ENCODE data around the gene ID4. TPM values are rescaled to one million over a fixed set of nuclear protein-coding genes. Genes with fewer than 3 reads are reported as not detected.

The ID4 gene, protein sequence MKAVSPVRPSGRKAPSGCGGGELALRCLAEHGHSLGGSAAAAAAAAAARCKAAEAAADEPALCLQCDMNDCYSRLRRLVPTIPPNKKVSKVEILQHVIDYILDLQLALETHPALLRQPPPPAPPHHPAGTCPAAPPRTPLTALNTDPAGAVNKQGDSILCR
- polyA plus RNA-seq (2013, experiment 1 of 2), result 29.8 TPM
- polyA plus RNA-seq (2013, experiment 2 of 2), result 29.5 TPM

DNA sequence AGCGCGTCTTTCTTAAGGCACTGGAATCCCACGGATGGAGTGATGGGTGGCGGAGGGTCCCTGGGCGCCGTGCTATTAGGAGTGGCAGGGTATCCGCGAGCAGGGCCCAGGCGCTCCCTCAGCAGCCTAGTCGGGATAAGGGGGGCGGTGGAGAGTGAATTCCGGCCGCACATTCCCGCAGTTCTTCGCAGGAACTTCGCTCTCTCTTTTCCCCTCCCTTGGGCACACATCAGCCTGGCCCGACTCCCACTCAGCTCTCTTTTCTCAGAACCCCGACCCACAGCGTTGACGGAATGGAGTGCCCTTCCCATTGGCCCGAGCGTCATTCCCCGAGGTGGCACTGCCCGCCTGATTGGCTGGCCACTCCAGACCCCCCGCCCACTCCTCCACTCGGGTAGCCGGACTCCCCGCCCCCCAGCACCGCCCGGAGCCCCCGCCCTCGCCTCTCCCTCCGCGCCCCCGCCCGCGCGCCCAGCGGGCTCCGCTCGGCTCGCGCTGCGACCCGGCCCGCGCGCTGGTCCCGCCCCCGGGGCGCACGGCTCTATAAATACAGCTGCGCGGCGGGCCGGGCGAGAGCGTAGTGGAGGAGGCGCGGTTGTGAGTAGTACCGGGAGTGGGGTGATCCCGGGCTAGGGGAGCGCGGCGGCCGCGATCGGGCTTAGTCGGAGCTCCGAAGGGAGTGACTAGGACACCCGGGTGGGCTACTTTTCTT lies at the start of gene ID4:
Gene ID4, plus strand, starts transcription at position 572 of the 712 bp plus-strand sequence. CDS start 385 bp downstream, outside the sequence.
- Histone ChIP-seq H3K79me1 (ENCODE audit: low read depth, low read length) (peaks cover 10% of the 10 kb centered on the region), H3K36me3 (replicated peaks in 1 of 2; ENCODE audit: control insufficient read depth in 2 of 2, insufficient read depth in 2 of 2, low read length in 2 of 2) (peaks cover 0 to 23% of the 10 kb centered on the region in 2 donors), H3K27me3 (ENCODE audit: control insufficient read depth in 3 of 3, insufficient read depth in 3 of 3, low read depth in 1 of 3, low read length in 3 of 3) (no peaks in the 10 kb centered on the region), H3K14ac (ENCODE audit: low read length) (no peak within 1 kb of the TSS), H2BK120ac (ENCODE audit: low read depth, low read length) (no peak within 1 kb of the TSS), H2BK5ac (ENCODE audit: low read length) (no peak within 1 kb of the TSS), H3K9me3 (replicated peaks in 1 of 2; ENCODE audit: control insufficient read depth in 2 of 2, insufficient read depth in 1 of 2, low read depth in 1 of 2, low read length in 2 of 2) (no peaks in the 10 kb centered on the region), H3K18ac (ENCODE audit: low read length) (peak within 1 kb of the TSS; percentile 97), H3K23ac (ENCODE audit: low read depth, low read length, poor library complexity) (peak within 1 kb of the TSS; percentile 55), H3K27ac (replicated peaks; ENCODE audit: low read length) (peak within 1 kb of the TSS; percentile 81), H2BK12ac (ENCODE audit: low read length) (peak within 1 kb of the TSS; percentile 24), H4K91ac (ENCODE audit: low read depth, low read length, poor library complexity) (no peak within 1 kb of the TSS), H3K4ac (ENCODE audit: low read length) (no peak within 1 kb of the TSS), H4K8ac (ENCODE audit: low read depth, low read length) (peak within 1 kb of the TSS; percentile 17), H3K9ac (ENCODE audit: low read depth, low read length, poor library complexity) (peak within 1 kb of the TSS; percentile 95), H2BK15ac (ENCODE audit: low read length) (peak within 1 kb of the TSS; percentile 49), H3K4me1 (ENCODE audit: control insufficient read depth in 2 of 2, insufficient read depth in 1 of 2, low read depth in 1 of 2, low read length in 2 of 2) (peaks cover 3 to 21% of the 10 kb centered on the region in 2 donors), H2AFZ (ENCODE audit: low read length) (peak within 1 kb of the TSS; percentile 68), H2AK5ac (ENCODE audit: low read depth, low read length) (peak within 1 kb of the TSS; percentile 46), H3K4me3 (ENCODE audit: low read length in 2 of 2) (peak within 1 kb of the TSS; percentile 91 to 94), H3K4me2 (ENCODE audit: insufficient read depth, low read length, poor library complexity, severe bottlenecking) (peak within 1 kb of the TSS; percentile 83)
- no CpG with 5 or more reads among the region's 71 CpGs for WGBS, 2 donors (ENCODE audit: extremely low coverage in 2 of 2, insufficient read length in 2 of 2, insufficient replicate concordance in 1 of 2)
- peak; percentile 96 for DNase-seq (ENCODE audit: low spot score)

DNA sequence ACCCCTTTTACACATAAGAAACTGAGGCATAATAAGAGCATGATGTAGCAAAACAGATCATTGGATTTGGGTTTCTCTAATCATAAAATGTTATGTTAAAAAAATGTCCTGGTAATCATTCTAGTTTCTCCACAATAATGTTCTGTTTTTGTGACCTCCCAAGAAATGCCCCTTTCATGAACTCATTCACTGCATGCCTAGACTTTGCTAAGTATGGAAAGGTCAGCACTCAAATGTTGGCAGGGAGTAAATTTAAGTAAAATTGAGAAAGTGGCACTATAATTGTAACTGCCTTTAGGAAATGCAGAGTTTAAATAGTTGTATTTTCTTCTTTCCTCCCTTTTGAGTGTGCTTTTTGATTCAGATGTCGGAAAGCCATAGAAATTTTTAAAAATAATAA lies 48.5 kb upstream of the ID4 start:
- no peak overlapping the region for H2BK5ac ChIP-seq (ENCODE audit: low read length)
- no peak overlapping the region for H3K18ac ChIP-seq (ENCODE audit: low read length)
- H3K14ac ChIP-seq (ENCODE audit: low read length), result no peak overlapping the region
- no peaks in the 10 kb centered on the region for H3K36me3 ChIP-seq (replicated peaks in 1 of 2; ENCODE audit: control insufficient read depth in 2 of 2, insufficient read depth in 2 of 2, low read length in 2 of 2)
- H3K4me2 ChIP-seq (ENCODE audit: insufficient read depth, low read length, poor library complexity, severe bottlenecking), result no peak overlapping the region
- no peak overlapping the region for H4K8ac ChIP-seq (ENCODE audit: low read depth, low read length)
- H3K79me1 ChIP-seq (ENCODE audit: low read depth, low read length), result no peaks in the 10 kb centered on the region
- no peak overlapping the region for H3K27ac ChIP-seq (replicated peaks; ENCODE audit: low read length)
- H4K91ac ChIP-seq (ENCODE audit: low read depth, low read length, poor library complexity), result no peak overlapping the region
- H3K27me3 ChIP-seq (ENCODE audit: control insufficient read depth in 3 of 3, insufficient read depth in 3 of 3, low read depth in 1 of 3, low read length in 3 of 3), result no peaks in the 10 kb centered on the region
- no CpG with 5 or more reads among the region's 1 CpG for WGBS, 2 donors (ENCODE audit: extremely low coverage in 2 of 2, insufficient read length in 2 of 2, insufficient replicate concordance in 1 of 2)
- peaks cover 2 to 3% of the 10 kb centered on the region in 2 donors for H3K4me1 ChIP-seq (ENCODE audit: control insufficient read depth in 2 of 2, insufficient read depth in 1 of 2, low read depth in 1 of 2, low read length in 2 of 2)
- no peaks in the 10 kb centered on the region for H3K9me3 ChIP-seq (replicated peaks in 1 of 2; ENCODE audit: control insufficient read depth in 2 of 2, insufficient read depth in 1 of 2, low read depth in 1 of 2, low read length in 2 of 2)
- no peak overlapping the region for H3K4me3 ChIP-seq (ENCODE audit: low read length in 2 of 2)
- DNase-seq (ENCODE audit: low spot score), result no peak
- H3K4ac ChIP-seq (ENCODE audit: low read length), result no peak overlapping the region
- no peak overlapping the region for H3K9ac ChIP-seq (ENCODE audit: low read depth, low read length, poor library complexity)
- H2BK120ac ChIP-seq (ENCODE audit: low read depth, low read length), result no peak overlapping the region
- H2AK5ac ChIP-seq (ENCODE audit: low read depth, low read length), result no peak overlapping the region
- no peak overlapping the region for H2BK12ac ChIP-seq (ENCODE audit: low read length)
- H2BK15ac ChIP-seq (ENCODE audit: low read length), result no peak overlapping the region
- no peak overlapping the region for H3K23ac ChIP-seq (ENCODE audit: low read depth, low read length, poor library complexity)
- no peak overlapping the region for H2AFZ ChIP-seq (ENCODE audit: low read length)

DNA sequence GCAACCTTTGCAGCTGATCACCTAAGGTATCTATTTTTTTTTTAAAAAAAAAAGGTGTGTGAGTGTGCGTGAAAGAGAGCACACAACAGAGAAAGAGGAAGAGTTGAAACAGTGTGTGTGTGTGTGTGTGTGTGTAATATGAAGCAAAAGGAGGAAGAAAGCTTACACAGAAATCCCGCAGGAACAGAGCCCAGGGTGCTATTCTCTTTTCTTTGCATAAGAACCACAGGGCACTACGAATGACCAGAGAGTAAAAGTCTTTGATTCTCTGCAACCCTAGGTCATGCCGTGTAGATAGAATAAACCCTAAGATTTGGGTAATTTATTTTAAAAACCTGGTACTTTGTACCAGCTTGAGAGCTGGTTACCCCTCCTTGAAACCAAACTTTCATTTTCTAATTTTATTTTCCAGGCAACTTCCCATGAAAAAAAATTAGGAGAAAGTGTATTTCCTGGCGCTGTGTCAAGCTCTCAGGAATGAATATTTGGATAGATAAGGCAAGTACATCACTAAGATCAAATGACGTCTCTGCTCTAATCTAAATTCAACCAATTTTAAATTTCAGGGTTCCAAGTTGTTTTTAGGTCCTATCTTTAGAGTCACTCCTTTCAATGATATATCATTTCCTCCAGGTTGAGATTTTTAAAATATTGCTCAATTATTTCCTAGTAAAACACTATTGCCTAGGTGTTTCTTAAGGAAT lies 47.9 kb upstream of the ID4 start:
- no CpG with 5 or more reads among the region's 6 CpGs for WGBS, 2 donors (ENCODE audit: extremely low coverage in 2 of 2, insufficient read length in 2 of 2, insufficient replicate concordance in 1 of 2)
- Histone ChIP-seq H2BK5ac (ENCODE audit: low read length) (no peak overlapping the region), H2BK12ac (ENCODE audit: low read length) (no peak overlapping the region), H3K36me3 (replicated peaks in 1 of 2; ENCODE audit: control insufficient read depth in 2 of 2, insufficient read depth in 2 of 2, low read length in 2 of 2) (no peaks in the 10 kb centered on the region), H3K4me1 (ENCODE audit: control insufficient read depth in 2 of 2, insufficient read depth in 1 of 2, low read depth in 1 of 2, low read length in 2 of 2) (peaks cover 2 to 3% of the 10 kb centered on the region in 2 donors), H2BK15ac (ENCODE audit: low read length) (no peak overlapping the region), H2AK5ac (ENCODE audit: low read depth, low read length) (no peak overlapping the region), H3K23ac (ENCODE audit: low read depth, low read length, poor library complexity) (no peak overlapping the region), H3K4ac (ENCODE audit: low read length) (no peak overlapping the region), H3K9ac (ENCODE audit: low read depth, low read length, poor library complexity) (no peak overlapping the region), H3K27ac (replicated peaks; ENCODE audit: low read length) (no peak overlapping the region), H3K27me3 (ENCODE audit: control insufficient read depth in 3 of 3, insufficient read depth in 3 of 3, low read depth in 1 of 3, low read length in 3 of 3) (no peaks in the 10 kb centered on the region), H3K4me2 (ENCODE audit: insufficient read depth, low read length, poor library complexity, severe bottlenecking) (no peak overlapping the region), H2AFZ (ENCODE audit: low read length) (no peak overlapping the region), H3K14ac (ENCODE audit: low read length) (no peak overlapping the region), H3K4me3 (ENCODE audit: low read length in 2 of 2) (no peak overlapping the region), H3K9me3 (replicated peaks in 1 of 2; ENCODE audit: control insufficient read depth in 2 of 2, insufficient read depth in 1 of 2, low read depth in 1 of 2, low read length in 2 of 2) (no peaks in the 10 kb centered on the region), H4K8ac (ENCODE audit: low read depth, low read length) (no peak overlapping the region), H2BK120ac (ENCODE audit: low read depth, low read length) (no peak overlapping the region), H3K79me1 (ENCODE audit: low read depth, low read length) (no peaks in the 10 kb centered on the region), H3K18ac (ENCODE audit: low read length) (no peak overlapping the region), H4K91ac (ENCODE audit: low read depth, low read length, poor library complexity) (no peak overlapping the region)
- DNase-seq (ENCODE audit: low spot score), result no peak

DNA sequence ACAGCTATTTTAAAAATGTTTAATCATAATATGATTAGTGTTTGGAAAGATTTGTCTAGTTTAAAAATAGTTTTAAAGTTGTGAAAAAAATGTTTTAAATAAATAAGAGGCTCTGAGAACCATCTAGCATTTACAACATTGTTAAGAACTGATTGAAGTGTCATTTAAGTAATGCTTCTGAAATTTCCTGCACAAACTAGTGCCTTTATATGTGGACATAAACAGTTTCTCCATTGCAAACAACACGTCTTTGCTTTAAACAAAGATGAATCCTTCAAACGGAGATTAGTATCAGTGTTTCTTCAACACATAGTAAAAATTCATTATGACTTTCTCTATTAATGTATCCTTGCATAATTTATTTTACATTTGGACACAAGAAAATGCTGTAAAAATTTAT lies 45.9 kb upstream of the ID4 start:
- Histone ChIP-seq H3K4ac (ENCODE audit: low read length) (no peak overlapping the region), H2BK5ac (ENCODE audit: low read length) (no peak overlapping the region), H3K14ac (ENCODE audit: low read length) (no peak overlapping the region), H3K36me3 (replicated peaks in 1 of 2; ENCODE audit: control insufficient read depth in 2 of 2, insufficient read depth in 2 of 2, low read length in 2 of 2) (no peaks in the 10 kb centered on the region), H2BK120ac (ENCODE audit: low read depth, low read length) (no peak overlapping the region), H3K4me2 (ENCODE audit: insufficient read depth, low read length, poor library complexity, severe bottlenecking) (no peak overlapping the region), H2AFZ (ENCODE audit: low read length) (no peak overlapping the region), H3K9me3 (replicated peaks in 1 of 2; ENCODE audit: control insufficient read depth in 2 of 2, insufficient read depth in 1 of 2, low read depth in 1 of 2, low read length in 2 of 2) (no peaks in the 10 kb centered on the region), H2BK15ac (ENCODE audit: low read length) (no peak overlapping the region), H3K4me1 (ENCODE audit: control insufficient read depth in 2 of 2, insufficient read depth in 1 of 2, low read depth in 1 of 2, low read length in 2 of 2) (peaks cover 2 to 3% of the 10 kb centered on the region in 2 donors), H2BK12ac (ENCODE audit: low read length) (no peak overlapping the region), H3K9ac (ENCODE audit: low read depth, low read length, poor library complexity) (no peak overlapping the region), H3K18ac (ENCODE audit: low read length) (no peak overlapping the region), H4K91ac (ENCODE audit: low read depth, low read length, poor library complexity) (no peak overlapping the region), H2AK5ac (ENCODE audit: low read depth, low read length) (no peak overlapping the region), H3K23ac (ENCODE audit: low read depth, low read length, poor library complexity) (no peak overlapping the region), H3K27ac (replicated peaks; ENCODE audit: low read length) (no peak overlapping the region), H3K27me3 (ENCODE audit: control insufficient read depth in 3 of 3, insufficient read depth in 3 of 3, low read depth in 1 of 3, low read length in 3 of 3) (no peaks in the 10 kb centered on the region), H3K4me3 (ENCODE audit: low read length in 2 of 2) (no peak overlapping the region), H4K8ac (ENCODE audit: low read depth, low read length) (no peak overlapping the region), H3K79me1 (ENCODE audit: low read depth, low read length) (no peaks in the 10 kb centered on the region)
- DNase-seq (ENCODE audit: low spot score), result no peak
- WGBS, 2 donors (ENCODE audit: extremely low coverage in 2 of 2, insufficient read length in 2 of 2, insufficient replicate concordance in 1 of 2), result no CpG with 5 or more reads among the region's 2 CpGs
